ENCODE results near the gene CDC7.

CDC7 gene

DNA sequence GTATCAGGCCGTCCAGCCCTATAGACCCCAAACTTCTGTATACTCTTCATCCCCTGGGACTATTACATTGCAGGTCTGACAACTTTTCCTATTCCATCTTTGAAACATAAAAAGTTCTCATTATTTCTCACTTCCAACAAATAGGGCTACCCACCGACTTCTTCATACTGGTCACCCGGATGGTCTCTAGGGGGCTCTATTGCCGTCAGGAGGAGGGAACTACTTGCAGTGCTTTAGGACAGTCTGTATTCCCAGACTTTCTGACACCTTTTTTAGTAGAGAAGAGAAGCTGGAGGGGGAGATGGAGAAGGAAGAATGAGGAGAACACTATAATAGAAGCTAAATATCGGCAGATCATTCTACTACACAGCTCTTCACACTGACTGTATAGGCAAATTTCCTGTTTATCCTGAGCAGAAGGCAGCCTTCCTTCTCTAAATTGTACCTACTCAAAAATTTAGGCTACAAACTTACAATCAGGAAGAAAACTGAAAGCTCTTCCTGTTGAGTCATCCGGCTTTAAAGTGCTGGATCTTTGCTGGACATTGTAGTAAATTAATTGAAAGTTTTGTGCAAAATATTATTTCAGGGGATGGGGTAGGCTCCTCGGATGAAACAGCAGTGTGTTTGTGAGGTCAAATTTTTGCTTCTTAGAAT is 54.6 kb downstream of the CDC7 start:
- FAIRE-seq = no peak
- TF ChIP-seq, protein P1, sequence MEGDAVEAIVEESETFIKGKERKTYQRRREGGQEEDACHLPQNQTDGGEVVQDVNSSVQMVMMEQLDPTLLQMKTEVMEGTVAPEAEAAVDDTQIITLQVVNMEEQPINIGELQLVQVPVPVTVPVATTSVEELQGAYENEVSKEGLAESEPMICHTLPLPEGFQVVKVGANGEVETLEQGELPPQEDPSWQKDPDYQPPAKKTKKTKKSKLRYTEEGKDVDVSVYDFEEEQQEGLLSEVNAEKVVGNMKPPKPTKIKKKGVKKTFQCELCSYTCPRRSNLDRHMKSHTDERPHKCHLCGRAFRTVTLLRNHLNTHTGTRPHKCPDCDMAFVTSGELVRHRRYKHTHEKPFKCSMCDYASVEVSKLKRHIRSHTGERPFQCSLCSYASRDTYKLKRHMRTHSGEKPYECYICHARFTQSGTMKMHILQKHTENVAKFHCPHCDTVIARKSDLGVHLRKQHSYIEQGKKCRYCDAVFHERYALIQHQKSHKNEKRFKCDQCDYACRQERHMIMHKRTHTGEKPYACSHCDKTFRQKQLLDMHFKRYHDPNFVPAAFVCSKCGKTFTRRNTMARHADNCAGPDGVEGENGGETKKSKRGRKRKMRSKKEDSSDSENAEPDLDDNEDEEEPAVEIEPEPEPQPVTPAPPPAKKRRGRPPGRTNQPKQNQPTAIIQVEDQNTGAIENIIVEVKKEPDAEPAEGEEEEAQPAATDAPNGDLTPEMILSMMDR (IDR thresholded peaks at IDR 0.05; ENCODE audit: insufficient read depth, missing control alignments) = no peak
- no peak for DNase-seq (ENCODE audit: insufficient read length, low spot score)

DNA sequence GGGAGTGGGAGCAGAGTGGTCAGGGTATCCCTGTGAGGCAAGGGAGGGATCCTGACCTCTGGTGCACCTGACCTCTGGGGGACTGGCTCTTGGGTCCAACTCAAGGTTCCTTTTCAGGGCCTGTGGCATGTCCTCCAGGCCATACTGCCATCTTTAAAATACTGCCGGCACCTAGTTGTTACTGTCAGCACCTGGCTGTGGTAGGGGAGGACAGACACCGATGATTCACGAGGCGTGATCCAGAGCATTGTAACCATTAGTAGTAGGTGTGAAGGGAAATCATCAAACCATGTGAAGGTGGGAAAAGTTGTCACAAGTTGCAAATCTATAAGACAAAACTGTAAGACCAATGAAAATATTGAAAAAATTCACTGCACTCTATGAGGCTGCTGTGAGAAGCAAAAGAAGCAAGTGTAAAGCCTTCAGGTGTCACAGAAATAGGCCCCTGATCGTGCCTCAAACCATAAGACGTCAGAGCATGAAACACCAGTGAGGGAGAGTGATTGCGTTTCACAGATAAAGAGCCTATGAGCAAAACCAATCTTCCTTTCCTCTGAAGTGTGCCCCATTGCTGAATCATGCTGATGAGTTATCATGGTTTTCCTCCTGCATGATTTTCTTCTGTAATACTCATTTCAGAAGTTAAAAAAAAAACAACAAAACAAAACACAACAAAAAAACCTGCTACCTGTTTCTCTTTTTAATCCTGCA is 55.3 kb downstream of the CDC7 start:
- no peak for DNase-seq (ENCODE audit: insufficient read length, low spot score)
- no peak for FAIRE-seq
- TF ChIP-seq, protein P1 (IDR thresholded peaks at IDR 0.05; ENCODE audit: insufficient read depth, missing control alignments) = no peak

DNA sequence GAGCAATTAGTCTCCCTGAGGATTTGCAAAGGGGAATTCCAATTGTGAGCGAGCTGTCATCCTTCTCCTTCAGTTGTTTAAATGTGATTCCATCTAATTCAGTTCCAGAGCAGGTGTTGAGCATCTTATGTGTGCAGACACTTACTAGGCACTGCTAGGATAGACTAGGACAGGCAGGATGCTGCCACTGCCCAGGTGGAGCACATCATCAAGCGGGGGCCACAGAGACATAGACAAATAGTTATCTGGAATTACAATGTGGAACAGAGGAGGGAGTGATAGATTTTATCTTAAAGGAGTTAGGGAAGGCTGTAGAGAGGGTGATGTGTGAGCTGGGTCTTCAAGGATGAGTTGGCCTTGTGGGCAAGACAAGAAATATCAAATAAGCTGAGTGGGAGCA is 55.9 kb downstream of the CDC7 start:
- TF ChIP-seq, protein P1 (IDR thresholded peaks at IDR 0.05; ENCODE audit: insufficient read depth, missing control alignments) = no peak
- no peak for DNase-seq (ENCODE audit: insufficient read length, low spot score)
- FAIRE-seq = no peak

DNA sequence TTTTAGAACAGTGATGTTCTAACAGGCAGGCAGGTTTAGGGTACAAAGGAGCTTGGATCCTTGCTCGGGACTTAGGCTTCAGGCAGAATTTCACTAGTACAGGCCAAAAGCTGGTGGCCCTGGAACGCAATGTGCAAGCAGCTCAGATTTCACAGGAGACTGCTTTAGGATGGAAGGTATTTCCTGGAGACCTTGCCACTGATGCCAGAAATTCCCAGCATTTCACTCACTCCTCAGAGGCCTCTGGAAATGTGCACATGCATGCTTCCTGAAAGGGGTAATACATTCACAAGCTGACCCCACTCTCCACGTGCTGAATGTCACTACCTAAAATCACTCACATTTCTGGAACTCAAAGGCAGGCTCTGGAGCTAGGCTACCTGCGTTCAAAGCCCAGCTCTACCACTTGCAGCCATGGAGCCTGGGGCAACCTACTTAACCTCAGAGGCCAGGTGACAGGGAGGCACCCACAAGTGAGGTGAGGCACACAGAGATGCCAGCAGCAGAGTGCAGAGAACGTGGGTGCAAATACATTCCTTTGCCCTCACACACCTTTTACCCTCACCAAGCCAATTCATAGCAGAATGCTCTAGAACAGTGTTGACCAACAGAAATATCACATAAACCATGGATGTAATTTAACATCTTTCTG is 56.5 kb downstream of the CDC7 start:
- DNase-seq (ENCODE audit: insufficient read length, low spot score) (no peak), FAIRE-seq (no peak)

DNA sequence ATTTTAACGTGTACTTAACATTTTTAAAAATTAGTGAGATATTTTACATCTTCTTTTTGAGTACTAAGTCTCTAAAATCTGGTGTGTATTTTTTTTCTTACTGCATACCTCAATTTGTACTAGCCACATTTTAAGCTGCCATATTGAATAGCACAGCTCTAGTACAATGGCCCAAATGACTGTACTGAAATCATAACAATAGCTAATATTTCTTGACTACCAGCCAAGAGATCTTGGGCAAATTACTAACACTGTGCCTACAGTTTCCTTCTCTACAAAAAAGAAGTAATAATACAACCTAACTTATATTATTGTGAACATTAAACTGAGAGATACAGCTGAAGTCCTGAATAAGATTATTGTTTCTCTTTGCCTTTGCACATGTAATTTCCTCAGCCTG is 57.2 kb downstream of the CDC7 start:
- DNase-seq (ENCODE audit: insufficient read length, low spot score) (no peak), FAIRE-seq (no peak)
- TF ChIP-seq, protein P1 (IDR thresholded peaks at IDR 0.05; ENCODE audit: insufficient read depth, missing control alignments) = no peak

More for the DNA sequence above, 56.5 kb downstream of the CDC7 start:
- TF ChIP-seq, protein P1 (IDR thresholded peaks at IDR 0.05; ENCODE audit: insufficient read depth, missing control alignments) = no peak

DNA sequence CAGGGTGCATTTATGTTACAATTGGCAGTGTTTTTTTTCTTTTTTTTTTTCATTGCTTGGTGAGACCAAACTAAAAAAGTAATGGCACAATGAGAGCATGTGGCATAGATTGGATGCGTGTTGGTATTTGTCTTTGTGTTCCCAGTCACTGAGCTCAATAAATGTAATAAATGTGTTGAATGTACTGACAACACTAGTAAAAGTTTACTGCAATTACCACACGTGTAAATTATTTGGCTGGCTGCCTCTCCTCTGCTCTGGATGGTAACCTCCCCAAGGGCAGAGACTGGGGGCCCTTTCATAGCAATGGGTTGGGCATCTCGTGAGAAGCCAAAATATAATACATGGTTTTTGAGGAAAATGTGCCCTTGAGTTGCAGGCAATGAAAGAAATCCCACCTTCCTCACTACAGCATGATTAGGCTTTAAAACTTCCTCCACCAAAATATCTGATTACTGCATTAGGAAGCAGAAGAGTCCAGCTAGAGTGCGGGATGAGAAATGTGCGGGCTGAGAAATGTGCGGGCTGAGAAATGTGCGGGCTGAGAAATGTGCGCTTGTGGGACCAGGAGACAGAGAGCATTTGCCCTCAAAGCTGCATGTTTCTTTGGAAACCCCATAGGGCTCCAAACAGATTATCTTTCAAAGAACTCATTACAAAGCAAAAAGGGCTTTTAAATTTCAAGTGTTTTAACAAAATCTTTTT is 58.5 kb downstream of the CDC7 start:
- no peak for DNase-seq (ENCODE audit: insufficient read length, low spot score)
- no peak for FAIRE-seq
- TF ChIP-seq, protein P1 (IDR thresholded peaks at IDR 0.05; ENCODE audit: insufficient read depth, missing control alignments) = no peak

Measured in D721Med (cell line).